RKO (cell line): ENCODE data around the gene PDE6A.

Source experiments
- DNase-seq: peaks from one replicate; pipeline ENCODE4 v3.0.0-alpha.2; 2016; ENCODE audit warnings: low spot score

PDE6A gene

DNA sequence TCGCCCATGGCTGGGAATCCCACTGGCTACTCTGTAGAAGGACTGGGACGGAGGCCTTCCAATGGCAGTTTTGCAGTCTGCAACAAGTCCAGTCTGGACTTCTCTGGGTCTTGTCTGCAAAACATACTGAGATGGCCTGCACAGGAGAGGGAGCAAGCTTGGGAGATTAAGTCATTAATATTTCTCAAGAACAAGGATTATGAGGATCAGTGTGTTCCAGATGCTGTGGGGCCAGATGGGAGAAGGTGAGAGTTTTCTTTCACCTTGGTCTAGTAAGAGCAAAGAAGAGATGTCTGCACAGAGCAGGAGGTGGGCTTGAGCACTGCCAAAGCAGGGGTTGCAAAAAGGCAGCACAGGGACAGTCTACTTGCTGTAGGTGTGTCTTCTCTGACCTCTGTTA, at the start of gene PDE6A:
Gene PDE6A, minus strand, starts transcription at position 128 of the 400 bp plus-strand sequence. Its CDS starts 120 bp downstream, at position 8.
- DNase-seq = no peak

DNA sequence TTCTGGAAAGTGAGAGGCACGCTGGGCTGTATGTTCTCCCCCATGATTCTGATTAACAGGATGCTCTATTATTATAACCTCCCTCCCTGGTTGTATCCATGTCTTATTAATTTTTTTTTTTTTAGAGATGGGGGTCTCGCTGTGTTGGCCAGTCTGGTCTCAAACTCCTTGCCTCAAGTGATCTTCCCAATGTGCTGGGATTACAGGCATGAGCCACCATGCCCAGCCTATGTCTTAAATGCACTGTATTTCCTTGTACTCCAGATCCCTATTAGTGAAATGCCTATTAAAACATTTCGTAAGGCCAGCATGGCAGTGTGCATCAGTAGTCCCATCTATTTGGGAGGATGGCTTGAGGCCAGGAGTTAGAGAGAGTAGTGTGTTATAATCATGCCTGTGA, 48.9 kb upstream of the PDE6A start:
- DNase-seq = no peak

DNA sequence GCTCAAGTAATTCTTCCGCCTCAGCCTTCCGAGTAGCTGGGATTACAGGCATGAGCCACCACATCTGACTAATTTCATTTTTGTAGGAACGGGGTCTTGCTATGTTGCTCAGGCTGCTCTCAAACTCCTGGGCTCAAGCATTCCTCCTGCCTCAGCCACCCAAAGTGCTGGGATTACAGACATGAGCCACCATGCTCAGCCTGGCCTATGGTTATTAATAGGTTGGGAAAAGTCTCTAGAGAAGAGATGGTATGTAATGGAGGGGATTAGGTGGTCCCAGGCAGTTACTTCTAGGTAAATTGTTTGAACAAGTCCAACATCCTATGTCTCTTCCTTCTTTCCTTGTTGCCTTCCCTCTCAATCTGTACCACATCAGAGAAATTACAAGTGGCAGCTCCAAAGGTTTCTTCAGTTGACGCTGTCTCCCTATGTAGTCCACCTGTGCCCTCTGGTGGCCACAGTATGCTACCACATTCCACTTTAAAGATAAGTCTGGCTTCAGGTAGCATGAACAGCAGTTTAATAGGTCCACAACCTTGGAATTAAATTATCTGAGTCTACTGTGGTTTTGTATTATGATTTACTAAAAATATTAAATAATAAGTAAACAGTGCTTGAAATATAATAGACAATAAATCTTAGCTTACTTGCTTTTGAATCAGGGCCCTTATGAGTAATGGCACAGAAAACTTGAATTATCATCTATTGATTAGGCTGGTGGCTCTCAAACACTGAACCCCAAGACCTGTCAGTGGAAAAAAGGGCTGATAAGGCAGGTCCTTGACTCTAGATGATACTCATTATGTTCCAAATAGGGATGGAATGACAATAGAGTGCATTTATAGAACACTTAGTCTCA, 46.2 kb upstream of the PDE6A start:
- DNase-seq = peak; percentile 81

GRCh38 chr5:149988126-149988525, 43.5 kb upstream of the PDE6A start:
- no peak for DNase-seq

- no peak for DNase-seq
Observed at GRCh38 chr5:149982505-149982904, 37.9 kb upstream of the PDE6A start.

- DNase-seq = no peak
Observed at GRCh38 chr5:149981206-149981605, 36.6 kb upstream of the PDE6A start.

- no peak for DNase-seq
Observed at GRCh38 chr5:149979896-149980295, 35.3 kb upstream of the PDE6A start.

GRCh38 chr5:149975409-149975808, 30.8 kb upstream of the PDE6A start:
- no peak for DNase-seq

DNA sequence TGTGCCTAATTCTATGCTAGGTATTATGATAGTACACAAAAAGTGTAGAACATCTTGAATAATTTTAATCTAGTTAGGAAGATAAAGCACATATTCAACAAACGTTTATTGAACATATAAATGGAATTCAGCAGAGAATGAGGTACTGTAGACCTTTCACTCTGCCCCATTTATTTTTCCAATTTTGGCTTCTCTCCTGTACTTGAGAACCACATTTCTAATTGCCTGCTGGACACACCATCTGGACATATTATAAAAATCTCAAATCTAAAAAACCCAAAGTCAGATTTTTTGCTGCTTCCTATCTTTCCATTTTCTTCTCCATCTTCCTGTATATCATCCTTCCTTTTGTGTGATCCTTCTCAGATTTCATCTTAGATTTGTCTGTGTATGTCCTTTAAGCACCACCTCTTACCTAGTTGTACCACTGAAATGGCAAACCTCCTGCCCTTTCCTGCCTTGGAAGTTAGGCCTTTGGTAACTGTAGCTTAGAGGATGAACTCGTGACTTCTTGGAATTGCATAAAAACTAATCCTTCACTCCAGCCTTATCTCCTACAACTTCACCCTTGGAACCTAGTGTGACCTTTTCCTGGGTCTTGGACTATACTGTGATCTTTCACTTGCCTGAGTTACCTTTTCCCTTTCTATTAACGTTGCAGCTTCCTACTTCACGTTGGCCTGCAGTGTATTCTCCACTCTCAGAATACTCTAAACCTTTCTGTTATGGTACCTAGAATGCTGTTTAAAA, 24.8 kb upstream of the PDE6A start:
- no peak for DNase-seq

GRCh38 chr5:149966946-149967345, 22.4 kb upstream of the PDE6A start:
- no peak for DNase-seq

- DNase-seq = no peak
Observed at GRCh38 chr5:149963729-149964128, 19.1 kb upstream of the PDE6A start.

DNA sequence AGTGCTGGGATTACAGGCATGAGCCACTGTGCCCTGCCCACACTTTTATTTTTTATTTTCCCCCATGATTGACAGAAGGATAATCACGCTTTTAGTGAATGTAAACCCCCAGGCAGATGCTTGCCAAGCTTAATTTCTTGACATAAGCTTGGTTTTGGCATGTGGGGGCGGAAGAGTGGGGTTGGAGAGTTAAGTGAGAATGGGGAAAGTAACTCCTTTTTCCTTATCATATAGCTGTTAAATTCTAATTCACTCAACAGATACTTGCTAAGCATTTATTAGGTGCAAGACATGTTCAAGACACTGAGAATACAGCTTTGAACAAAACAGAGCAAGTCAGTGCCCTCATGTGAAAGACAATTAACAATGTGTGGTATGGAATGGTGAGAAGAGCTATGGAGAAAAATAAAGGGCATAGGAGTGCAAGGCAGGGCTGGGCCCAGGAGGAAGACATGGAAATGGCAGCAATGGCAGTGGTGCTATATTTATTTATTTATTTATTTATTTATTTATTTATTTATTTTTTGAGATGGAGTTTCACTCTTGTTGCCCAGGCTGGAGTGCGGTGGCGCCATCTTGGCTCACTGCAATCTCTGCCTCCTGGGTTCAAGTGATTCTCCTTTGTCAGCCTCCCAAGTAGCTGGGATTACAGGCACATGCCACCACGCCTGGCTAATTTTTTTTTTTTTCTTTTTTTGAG, 18.2 kb upstream of the PDE6A start:
- DNase-seq = no peak

DNA sequence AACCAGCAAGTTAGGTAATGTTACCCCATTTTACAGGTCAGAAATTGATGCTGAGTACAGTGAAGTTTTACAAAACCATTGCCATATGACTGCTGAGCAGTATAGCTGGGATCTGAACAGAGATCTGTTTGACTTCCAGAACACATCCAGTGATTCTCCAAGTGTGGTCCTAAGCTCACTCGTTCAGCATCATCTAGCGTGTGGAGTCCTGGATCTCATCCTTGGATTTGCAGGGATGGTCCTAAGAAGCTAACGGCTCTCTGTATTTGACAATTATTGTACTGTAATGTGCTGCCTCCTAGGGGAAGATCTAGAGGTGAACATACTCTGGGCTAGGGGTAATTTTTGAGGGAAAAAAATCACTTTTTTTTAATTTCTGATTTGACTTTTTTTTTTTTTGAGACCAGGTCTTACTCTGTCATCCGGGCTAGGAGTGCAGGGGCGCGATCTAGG, 17.4 kb upstream of the PDE6A start:
- peak; percentile 60 for DNase-seq

DNA sequence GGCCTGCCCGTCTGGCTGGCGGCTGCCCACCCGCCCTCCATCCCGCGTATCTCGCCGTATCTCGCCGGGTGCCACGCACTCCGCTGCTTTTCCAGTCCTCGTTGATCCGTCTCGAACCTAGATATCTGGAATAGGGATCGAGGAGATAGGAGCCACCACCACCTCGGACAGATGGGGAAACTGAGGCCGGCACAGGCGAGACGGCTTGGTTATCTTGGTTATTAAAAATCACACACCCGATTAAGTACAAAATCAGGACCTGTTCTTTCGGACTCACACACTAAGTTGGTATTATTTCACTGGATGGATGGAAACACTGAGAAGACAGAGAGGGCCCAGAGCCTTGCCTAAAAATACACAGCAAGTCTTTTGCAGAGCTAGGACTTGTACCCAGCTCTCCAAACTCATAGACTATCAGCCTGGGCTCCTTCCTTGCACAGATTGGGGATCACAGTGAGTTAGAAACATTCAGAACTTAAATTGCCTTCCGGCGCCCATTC, 16.6 kb upstream of the PDE6A start:
- DNase-seq = peak; percentile 19

- peak; percentile 98 for DNase-seq
Observed at GRCh38 chr5:149960272-149961185, 15.9 kb upstream of the PDE6A start, which contains the start of gene SLC26A2. Gene SLC26A2 (plus strand): TSS chr5:149960758. CDS start chr5:149977653, 16,895 bp downstream.

DNA sequence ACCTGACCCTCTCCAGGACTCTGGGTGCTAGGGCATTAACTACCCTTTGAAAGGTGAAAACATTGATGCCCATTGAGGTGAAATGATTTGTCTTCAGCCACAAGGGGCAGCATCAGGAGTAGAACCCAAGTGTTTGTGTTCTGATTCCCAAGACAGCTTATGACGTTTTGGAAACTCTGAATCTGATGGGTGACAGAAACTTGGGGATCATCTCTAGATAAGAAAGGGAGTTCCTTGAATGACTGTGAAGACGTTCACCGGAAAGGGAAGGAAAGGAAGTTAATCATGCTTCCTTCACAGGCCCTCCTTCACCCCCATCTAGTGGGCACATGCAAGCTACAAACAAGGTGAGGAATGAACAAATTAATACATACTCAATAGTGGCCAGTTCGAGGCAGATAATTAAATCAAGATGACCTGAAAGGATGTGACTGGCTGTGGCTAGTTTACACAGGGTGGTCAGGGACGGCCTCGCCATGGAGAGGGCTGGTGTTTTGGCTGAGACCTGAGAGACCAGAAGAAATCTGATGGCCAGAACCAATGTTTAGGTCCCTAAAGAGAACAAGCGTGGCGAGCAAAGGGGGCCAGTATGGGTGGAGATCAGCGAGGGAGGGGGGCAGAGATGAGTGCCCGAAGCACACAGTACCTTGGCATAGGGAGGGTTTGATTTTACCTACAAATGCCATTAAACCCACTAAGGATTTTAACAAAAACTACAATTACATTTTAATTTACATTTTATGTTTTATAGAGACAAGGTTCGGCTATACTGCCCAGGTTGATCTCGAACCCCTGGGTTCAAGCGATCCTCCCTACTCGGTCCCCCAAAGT, 15.0 kb upstream of the PDE6A start:
- peak; percentile 94 for DNase-seq

DNA sequence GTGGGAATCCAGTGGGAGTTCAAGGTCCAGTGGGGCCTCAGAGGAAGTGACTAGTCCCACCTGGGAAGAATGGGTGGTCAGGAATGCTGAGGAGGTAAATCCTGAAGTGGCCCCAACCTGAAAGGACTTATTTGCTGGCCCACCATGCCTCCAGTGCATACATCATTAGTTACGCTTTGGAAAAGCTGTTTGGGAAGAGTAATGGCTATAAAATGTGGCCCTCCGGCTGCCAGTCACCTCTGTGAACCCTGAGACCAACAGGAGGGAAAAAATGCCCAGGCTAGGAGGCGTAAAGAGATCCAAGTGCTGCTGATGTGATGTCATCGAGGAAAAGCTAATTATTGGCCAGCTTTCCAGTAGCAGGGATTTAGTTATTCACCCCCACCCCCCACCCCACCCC, 13.3 kb upstream of the PDE6A start:
- DNase-seq = no peak

GRCh38 chr5:149956685-149957084, 12.1 kb upstream of the PDE6A start:
- DNase-seq = no peak

- DNase-seq = no peak
Observed at GRCh38 chr5:149954798-149955197, 10.2 kb upstream of the PDE6A start.

DNA sequence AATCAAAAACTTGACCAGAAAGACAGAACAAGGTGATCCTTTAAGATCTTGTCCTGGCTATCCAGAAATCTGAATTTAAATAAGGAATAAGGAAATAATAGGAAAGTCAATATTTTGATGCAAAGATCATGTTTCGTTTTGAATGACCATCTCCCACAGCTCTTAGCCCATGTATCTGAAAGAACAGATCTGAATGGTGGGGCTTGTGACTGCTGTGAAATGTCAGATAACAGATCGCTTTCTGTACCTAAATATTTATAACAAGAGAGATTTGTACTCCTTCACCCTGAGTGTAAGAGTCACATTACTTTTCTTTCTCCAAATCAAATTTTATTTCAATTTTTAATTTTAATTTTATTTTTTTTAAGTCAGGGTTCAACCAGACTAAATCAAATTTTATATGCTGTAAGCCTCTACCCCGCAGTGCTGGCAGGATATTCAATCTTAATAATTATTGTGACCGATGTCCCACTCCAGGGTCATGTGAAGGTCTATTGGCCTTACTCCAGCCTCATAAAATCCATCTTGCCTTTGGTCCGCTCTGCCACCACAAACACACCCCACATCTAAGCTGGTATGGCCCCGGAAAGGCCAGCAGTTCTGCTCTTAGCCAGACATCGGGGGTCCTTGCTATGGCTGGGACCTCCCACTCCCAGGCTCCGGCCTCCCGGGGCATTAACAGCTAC, 9.0 kb upstream of the PDE6A start:
- DNase-seq = no peak
